Amniotic stem cell (primary cell): ENCODE measurements around the gene SPATA4.
"Not testable (repeated sequence)": the region's sequence is repeated elsewhere in the genome, so short reads cannot be mapped to it uniquely, and the experiment has no call there.

Experiments
- DNase-seq: peaks from one replicate; lab custom pipeline; 2025; lab: John Stamatoyannopoulos, UW

The SPATA4 gene

DNA sequence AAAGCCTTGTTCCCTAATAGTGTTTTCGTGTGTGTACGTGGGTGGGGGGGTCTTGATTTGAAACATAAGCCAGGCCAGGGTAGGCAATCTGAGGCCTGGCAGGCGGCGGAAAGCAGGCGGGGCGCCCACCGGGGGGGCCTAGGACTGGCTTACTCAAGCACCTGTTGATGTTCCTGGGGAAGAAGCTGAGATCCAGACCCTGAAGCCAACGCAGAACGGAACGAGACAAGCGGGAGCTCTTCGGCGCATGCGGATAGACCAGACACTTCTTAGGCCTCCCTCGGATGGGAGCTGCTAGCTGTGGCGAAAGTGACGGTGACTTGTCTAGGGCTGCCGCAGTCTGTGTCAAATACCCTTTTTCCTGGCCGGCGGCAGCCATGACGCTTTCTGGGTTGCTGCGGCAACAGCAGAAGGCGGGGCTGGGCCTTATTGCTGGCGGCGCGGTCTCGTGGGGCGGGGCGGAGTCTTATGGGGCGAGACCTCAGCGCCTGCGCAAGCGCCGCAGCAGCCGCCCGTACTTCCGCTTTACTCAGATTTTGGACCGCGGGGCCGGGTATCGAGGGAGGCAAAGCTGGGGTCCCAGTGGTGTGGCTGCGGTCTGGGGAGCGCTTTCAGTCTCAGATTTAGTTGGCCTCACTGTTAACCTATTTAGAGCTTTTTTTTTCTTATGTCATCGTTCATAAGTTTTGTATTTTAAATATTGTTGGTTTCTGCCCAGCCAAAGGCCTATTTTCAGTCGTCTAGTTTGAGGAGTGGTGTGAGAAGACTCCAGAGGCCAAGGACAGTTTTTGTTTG, at the start of gene SPATA4:
Gene SPATA4 (minus strand): TSS at position 402 of the 795 bp plus-strand sequence. CDS start 23 bp downstream, at position 379.
- DNase-seq = peak; percentile 92

DNA sequence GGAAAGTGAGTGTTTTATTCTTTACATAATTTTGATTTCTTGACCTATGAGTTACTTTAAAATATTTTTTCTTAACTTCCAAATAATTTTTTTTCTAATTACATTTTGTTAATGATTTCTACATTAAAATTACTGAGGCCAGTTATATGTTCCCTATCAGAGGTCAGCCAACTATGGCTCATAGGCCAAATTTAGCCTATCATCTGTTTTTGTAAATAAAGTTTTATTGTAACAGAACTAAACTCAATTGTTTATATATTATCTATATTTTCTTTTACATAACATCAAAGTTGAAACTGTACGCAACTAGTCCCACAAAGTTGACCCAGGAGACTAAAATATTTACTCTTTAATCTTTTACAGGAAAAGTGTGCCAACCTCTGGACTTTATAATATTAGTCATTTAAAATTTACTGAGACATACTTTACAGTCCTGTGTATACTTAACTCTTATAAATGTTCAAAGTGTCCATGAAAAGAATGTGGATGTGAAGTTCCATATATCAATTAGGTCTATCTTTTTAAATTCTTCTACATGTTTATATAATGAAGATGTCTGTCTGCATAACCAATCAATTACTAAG, 47.5 kb upstream of the SPATA4 start:
- no peak for DNase-seq

DNA sequence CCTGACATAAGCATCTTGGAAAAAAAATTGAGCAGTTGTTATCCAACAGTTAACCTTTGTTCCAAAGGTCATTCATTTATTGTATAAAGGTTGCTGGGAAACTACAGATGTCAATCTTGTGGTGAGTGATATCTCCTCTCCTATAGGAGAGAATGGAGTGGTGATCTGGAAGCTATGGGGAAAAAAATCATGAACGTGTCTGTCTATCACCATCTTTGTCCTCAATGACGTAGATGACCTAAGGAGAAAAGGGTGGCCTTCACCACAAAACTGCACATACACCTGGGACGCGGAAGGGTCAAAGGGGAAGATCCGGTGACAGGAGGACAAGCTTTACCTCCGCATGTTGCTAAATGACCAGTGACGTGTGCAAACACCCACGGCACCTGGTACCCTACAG, 46.3 kb upstream of the SPATA4 start:
- no peak for DNase-seq

DNA sequence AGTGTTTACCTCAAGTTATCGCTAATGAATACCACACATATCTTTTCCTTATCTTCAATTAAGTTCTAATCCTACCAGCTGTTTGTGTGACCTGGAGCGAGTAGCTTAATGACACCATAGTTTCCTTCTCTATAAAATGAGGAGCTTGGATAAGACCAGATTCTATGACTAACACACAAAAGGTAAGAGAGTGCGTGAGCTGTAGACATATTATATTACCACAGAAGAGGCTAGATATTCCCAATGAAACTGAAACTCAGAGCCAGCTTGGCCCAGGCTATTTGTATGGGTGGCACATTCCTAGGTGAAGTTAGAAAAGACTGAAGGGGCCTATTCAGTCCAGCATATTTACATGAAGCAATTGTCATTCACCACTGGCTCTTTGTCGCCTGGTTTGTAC, 43.4 kb upstream of the SPATA4 start:
- DNase-seq = no peak

DNA sequence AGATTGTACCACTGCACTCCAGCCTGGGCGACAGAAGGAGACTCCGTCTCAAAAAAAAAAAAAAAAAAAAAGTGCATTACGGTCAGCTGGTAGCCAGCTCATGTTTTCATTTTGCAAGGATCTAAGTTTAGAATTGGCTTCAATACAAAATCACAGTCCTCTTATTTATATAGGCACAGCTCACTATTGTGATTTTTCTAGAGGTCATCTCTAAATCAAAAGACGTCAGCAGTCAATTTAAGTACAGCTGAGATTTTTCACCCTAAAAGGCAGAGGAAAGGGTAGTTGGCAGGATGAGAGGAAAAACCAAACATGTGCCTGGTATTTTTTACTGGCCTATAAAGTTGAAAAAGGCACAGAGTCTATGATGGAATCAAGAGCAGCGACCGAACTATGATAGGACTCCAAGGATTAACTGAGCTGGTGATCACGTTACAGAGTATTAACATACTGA, 42.8 kb upstream of the SPATA4 start:
- DNase-seq = peak; percentile 76

DNA sequence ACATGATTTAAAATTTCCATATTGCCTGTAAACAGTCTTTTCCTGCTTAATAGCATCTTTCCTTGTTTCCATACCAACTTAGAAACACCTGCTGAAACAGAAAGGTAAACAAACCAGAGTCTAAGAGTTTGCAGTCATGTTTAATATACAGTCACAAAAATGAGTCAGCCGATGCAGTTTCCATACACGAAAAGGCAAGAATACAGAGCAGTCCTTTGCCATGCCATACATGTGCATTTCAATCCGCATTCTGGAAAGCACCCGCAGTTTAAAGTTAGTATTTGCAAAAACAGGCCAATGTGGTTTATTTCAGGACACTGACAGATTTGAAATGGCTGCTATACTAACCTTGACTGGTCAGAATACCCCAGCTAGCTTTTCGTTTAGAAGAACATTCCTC, 41.6 kb upstream of the SPATA4 start:
- DNase-seq = no peak

DNA sequence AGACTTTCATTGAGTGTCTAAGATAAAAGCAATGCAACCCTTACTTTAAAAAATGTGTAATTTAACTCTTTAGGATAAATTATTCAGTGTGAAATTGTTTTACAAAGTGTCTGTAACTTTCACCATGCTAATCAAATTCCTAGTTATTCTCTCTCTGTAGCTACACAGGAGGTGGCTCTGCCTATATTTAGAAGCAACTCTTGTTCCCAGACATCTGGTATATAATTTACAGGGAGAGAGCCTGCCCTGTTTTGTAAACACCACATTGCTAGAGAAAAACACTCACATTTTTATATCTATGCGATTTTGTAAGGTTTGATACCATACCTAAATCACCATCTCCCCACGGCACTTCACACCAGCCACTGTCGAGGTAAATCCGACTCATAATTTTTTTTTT, 35.5 kb upstream of the SPATA4 start:
- DNase-seq = no peak

DNA sequence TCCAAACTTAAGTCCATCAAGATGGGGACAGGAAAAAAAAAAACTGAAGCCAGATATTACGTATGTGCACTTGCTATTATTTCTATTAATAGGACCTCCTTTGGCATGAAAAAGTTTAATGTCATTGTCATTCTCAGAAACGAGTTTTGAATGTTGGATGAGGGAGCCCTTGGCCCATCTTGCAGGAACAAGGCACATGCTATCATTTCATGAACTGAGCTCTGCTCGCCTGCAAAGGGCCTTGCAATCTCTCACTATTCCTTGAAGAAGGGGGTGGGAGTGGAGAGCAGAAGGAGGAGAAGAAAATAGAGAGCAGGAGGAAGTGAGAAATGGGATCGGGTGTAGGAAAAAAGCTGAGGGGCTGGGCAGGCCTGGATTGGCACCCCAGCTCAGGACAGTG, 34.3 kb upstream of the SPATA4 start:
- DNase-seq = no peak

DNA sequence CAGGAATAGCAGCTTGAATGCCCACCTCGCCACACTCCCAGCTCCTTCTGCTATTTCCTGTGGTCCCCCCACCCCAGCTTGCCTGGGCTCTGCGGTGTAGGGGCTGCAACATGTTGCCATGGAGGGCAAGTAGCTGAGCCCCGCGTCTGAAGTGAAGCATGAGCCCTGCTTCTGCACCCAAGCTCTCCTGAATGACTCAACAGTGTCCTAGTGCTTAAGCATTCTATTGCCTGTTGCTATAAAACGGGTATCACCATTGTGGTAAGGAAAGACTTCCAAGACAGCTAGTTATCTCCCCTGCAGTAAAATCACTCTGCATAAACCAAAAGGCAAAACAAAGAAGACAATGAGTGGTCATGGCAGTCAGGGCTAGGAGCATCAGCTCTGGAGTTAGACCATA, 31.4 kb upstream of the SPATA4 start:
- no peak for DNase-seq

DNA sequence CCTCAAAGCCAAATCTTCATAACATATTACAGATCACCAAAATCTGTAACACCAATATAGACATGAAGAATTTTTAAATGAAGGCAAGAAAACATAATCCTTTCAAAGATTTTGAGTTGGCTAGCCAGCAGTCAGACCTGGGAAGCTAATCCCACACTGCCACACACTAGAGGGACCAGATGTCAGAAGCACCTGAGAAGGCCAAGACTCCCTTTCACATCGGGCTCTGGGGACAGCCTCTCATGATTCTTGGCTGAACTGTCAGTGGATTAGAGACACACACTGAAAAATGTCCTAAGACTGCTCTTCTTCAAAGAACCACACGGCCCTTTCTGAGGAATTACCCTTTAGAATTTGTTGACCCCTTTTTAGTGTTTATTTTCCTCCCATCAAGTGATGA, 28.2 kb upstream of the SPATA4 start:
- DNase-seq = no peak

DNA sequence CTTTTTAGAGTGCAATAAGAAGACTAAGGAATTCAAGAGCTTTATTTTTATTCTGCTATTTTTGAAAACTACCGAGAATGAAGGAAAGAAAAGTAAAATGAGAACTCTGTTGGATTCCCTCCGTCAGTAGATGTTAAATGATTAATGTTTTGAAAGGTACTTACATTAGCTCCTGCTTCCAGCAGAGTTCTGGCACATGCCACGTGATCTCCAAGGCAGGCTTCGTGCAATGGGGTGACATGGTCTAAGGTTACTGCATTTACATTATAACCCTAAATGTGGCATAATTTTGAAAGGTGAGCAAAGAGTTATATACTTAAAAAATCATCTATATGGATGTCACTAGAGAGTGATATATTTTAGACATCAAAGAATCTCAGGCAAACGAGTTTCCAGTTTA, 26.8 kb upstream of the SPATA4 start:
- DNase-seq = no peak

DNA sequence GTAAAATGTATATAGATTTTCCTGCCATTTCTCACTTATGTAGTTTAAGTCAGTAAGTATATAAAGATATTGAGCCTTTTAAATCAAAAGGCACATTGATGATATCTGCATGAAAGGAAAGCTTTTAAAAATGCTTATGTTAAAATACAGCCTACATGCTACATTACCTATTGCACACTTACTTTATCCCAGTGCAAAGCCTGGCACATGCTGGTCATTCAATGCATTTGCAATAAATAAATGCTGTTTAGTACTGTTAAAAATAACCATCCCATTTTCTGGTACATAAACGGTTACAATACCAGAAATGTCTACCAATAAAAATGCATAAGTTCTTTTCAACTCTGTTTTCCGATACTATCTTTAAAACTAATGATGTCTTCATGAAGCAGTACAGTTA, 22.1 kb upstream of the SPATA4 start:
- DNase-seq = no peak

DNA sequence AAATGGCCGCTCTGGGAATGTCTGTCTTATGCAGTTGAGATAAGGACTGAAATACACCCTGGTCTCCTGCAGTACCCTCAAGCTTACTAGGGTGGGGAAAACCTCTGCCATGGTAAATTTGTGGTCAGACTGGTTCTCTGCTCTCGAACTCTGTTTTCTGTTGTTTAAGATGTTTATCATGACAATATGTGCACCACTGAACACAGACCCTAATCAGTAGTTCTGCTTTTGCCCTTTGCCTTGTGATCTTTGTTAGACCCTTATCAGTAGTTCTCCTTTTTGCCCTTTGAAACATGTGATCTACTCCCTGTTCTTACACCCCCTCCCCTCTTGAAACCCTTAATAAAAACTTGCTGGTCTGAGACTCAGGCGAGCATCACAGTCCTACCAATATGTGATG, 17.0 kb upstream of the SPATA4 start:
- DNase-seq = not testable (repeated sequence)

DNA sequence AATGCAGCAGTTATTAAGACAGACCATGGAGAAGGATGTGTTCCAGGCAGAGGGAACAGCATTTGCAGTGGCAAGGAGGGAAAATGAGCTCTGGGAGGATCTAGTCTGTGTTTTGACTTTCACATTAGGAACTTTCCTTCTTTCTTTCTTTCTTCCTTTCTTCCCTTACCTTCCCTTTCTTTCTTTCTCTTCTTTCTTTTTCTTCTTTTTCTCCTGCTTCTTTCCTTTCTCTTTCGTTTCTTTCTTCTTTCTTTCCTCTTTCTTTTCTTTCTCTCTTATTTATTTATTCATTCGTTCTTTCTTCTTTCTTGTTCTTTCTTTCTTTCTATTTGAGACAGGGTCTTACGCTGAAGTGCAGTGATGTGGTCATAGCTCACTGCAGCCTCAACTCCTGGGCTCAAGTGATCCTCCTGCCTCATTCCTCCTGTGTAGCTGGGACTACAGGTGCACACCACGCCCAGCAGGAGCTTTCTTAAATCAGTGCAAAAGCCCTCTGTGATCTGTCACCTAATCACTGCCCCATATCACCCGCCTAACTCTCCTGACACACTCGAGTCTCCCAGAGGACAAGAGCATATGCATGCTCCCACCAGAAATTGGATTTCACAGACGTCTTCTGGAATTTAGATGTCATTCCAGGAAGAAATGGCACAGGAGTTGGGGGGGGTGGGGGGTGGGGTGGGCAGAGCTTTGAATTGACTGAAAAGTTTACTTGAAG, 15.4 kb upstream of the SPATA4 start:
- no peak for DNase-seq

DNA sequence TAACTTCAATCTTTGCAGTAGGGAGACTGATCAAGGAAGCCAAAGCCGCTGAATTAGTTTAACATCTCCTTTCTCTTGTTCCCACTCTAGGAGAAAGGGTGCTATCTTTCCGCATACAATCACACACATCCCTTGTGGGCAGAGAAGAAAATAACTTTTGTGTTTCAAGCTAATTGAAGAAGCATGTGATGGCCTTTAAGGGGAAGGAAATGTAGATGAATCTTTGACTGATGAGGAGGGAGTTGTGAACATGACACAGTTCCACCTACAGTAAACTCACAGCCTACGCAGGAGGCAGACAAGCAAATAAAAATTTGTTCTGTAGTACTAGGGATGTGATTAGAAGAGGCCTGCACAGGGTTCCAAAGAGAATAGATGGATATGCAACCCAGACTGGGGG, 14.7 kb upstream of the SPATA4 start:
- no peak for DNase-seq

DNA sequence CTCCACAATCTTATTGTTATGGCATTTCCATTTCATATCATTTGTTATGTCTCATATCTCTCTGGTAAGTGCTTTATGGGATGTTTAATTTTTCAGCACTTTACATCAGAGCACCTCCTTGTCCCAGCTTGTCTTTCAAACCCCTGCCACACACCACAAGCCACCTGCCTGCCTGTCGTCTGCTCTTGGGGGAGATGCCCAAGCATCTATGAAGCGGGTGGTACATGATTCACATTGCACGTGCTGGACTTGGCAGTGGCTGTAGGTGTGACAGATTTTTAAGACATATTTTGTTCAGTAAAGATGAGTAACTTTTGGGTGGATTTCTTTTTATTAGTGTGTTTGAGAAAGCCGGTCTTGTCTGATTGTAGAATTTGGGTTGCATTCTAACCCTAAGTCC, 14.2 kb upstream of the SPATA4 start:
- DNase-seq = no peak

DNA sequence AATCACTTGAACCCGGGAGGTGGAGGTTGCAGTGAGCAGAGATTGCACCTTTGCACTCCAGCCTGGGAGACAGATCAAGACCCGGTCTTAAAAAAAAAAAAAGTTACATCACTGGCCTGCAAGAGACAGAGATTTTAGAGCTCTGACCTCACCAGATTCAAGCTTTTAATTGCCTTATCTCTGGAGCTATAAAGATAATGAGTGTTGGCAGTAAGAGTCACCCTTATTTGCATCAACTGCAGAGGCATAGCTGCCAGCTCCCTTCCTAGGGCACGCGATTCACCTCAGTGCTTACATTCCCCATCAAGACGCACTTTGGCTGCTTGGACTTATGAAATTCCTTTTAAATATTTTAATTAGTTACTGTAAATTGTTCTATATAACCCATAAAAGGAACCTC, 12.5 kb upstream of the SPATA4 start:
- no peak for DNase-seq

DNA sequence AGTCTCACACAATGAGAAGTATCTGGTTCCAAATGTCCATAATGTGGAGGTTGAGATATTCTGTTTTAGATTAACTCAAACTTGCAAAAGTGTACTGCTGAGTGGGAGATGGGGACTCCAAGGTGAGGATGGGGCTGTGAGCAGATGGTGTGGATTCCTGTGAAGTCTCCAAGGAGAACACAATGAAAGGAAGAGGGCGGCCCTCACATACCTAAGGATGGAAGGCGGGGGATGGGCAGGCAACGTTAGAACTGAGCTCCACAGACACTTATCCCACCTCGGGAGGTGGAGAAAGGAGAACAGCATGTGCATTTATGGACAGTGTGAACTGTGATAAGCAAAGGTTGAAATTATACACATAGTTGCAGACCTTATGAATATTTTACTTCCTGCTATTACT, 9.9 kb upstream of the SPATA4 start:
- no peak for DNase-seq

DNA sequence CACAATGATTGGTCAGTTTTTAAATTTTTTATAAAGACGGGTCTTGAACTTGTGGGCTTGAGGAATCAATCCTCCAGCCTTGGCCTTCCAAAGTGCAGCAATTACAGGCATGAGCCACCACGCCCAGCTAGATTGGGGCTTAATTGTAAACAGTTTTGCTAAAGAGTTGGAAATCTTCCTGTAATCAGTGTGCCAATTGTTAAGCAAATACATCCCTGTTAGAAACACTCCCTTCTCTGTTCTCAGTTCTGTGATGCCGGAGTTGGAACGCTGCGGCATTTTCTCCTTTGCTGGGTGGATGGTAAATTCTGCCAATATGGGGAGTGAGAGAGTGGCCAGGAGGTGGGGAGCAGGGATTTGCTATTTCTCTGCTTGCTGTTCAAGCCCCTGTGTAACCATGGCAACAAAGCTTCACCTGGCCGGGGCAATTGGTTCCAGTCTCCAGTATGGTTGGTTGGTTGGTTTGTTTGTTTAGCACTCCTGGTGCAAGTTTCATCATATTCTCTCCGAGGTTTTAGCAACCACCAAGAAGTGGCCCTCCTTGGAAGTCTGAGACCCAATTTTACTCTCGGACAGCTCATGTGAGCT, 3.0 kb upstream of the SPATA4 start:
- DNase-seq = no peak

DNA sequence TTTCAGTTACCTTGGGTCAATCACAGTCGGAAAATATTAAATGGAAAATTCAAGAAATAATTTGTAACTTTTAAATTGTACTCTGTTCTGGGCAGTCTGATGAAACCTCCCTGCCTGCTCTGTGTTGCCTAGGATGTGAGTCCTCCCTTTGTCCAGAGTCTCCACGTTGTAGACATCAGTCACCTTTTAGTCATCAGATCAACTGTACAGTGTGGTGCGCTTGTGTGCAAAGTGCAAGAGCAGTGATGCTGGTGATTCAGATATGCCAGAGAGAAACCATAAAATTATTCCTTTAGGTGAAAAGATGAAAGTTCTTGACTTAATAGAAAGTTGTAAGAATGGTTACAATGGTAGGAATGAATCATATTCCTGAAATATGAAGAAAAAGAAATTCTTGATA, 1.4 kb downstream of the SPATA4 start:
- DNase-seq = no peak

DNA sequence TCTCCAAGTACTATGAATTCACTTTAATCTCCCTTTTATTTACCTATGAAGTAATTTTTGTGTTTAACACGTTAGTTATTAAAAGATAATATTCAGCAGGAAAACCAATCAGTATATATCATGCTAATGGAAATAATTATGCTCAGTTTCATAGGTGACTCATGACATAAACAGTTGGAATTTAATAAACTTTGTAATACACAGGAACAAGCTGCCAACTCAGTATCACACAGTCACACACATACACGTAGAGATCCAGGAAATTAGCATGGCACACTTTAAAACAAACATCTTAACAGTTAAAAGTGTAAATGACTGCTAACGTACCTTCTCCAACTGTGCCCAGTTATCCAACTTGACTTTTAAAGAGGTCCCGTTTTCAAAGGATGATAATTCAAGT, 2.3 kb downstream of the SPATA4 start:
- DNase-seq = no peak

DNA sequence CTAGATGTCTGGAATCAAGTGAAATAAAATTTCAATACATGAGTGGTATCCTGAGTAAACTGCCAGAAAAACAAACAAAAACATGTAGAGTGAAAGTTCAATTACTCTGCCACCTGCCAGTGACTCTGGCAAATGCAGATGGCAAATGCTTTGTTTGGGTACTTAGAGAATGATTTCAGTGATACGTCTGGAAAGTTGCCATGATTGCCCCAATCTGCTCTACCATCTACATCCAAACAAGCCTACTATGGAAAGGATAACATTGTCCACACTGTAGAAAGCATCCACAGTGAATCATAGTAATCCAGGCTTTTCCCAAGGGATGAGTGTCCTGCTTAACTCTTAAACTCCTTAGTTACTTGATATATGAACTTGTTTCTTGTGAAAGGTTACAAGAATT, 3.4 kb downstream of the SPATA4 start:
- no peak for DNase-seq
